Gastroesophageal sphincter (tissue), 4 donors: ENCODE results near the gene NEUROD6. TPM values are rescaled to one million over a fixed set of nuclear protein-coding genes. Genes with fewer than 3 reads are reported as not detected.
A peak's percentile ranks its signal among the peaks of the same experiment; 100 is the strongest.

Experiments used
- ATAC-seq: fragments of 150-250 bp; one replicate; pipeline ENCODE4 v1.9.1; 2016; ENCODE audit warnings: mild to moderate bottlenecking, moderate library complexity
- H3K27ac ChIP-seq, 4 donors: fragments of 200-600 bp; sonication (generic) in 3 of 4; 1 replicate in 3 of 4; 2 replicates in 1 of 4; pipeline ENCODE4 v1.5.1; 2016 to 2019
- H3K27me3 ChIP-seq: fragments of 200-600 bp; sonication (generic); one replicate; pipeline ENCODE4 v1.5.1; 2019
- H3K36me3 ChIP-seq, 2 donors: fragments of 200-600 bp; sonication (generic); one replicate each; pipeline ENCODE4 v1.5.1; 2019; ENCODE audit warnings: control low read depth in 1 of 2
- H3K4me1 ChIP-seq, 3 donors: fragments of 200-600 bp; sonication (generic); 1 replicate in 2 of 3; 2 replicates in 1 of 3; pipeline ENCODE4 v1.5.1; 2016 to 2019; ENCODE audit warnings: control low read depth in 2 of 3
- H3K4me3 ChIP-seq, 2 donors: fragments of 200-600 bp; sonication (generic); one replicate each; pipeline ENCODE4 v1.5.1; 2019; ENCODE audit warnings: mild to moderate bottlenecking in 1 of 2, moderate library complexity in 1 of 2
- H3K9me3 ChIP-seq, 3 donors: fragments of 200-600 bp; sonication (generic); one replicate each; pipeline ENCODE4 v1.5.1; 2017 to 2019; ENCODE audit warnings: control low read depth in 2 of 3
- CTCF ChIP-seq, 4 experiments: fragments of 200-600 bp in 2 of 4; fragments of 450-650 bp in 2 of 4; sonication (generic) in 1 of 4; IDR thresholded peaks; one replicate each; pipeline ENCODE4 v1.5.1; 2017 to 2019; ENCODE audit warnings: antibody characterized with exemption in 4 of 4, mild to moderate bottlenecking in 2 of 4, moderate library complexity in 2 of 4
- EP300 ChIP-seq: sonication (generic); formaldehyde crosslinking; IDR thresholded peaks from one replicate; pipeline ENCODE4 v1.6.1; 2017; ENCODE audit warnings: antibody characterized with exemption, mild to moderate bottlenecking
- POLR2A ChIP-seq, 2 donors: fragments of 450-650 bp; IDR thresholded peaks; one replicate each; pipeline ENCODE4 v1.6.1; 2017; ENCODE audit warnings: antibody characterized with exemption in 2 of 2, mild to moderate bottlenecking in 2 of 2, moderate library complexity in 1 of 2
- POLR2AphosphoS5 ChIP-seq: sonication (generic); formaldehyde crosslinking; IDR thresholded peaks from one replicate; pipeline ENCODE4 v1.6.1; 2017; ENCODE audit warnings: antibody characterized with exemption
- WGBS, 2 donors: methylation state at CpG; one replicate each; pipeline ENCODE4 v1.1.5; 2018; ENCODE audit warnings: low coverage in 1 of 2; 5-methylcytosine and 5-hydroxymethylcytosine counted together
- total RNA-seq, 4 donors: library from RNA; depleted of rRNA; stranded (reverse); fragments of >200 nt; gene quantifications; one replicate each; pipeline ENCODE4 v1.1.0, GENCODE V29; 2016

Gene NEUROD6
- total RNA-seq, 4 donors from 2014 or later: not detected

GRCh38 chr7:31341141-31341540 is 615 bp upstream of the NEUROD6 start:
- Histone ChIP-seq H3K9me3 (no peaks in the 10 kb centered on the region), H3K27me3 (peaks cover 45% of the 10 kb centered on the region), H3K27ac (no peak overlapping the region), H3K4me3 (no peak overlapping the region), H3K36me3 (no peaks in the 10 kb centered on the region), H3K4me1 (peaks cover 0 to 7% (median 0%) of the 10 kb centered on the region in 3 donors)
- TF ChIP-seq CTCF (IDR thresholded peaks at IDR 0.05) (no peak), POLR2AphosphoS5 (no peak), EP300 (no peak), POLR2A (IDR thresholded peaks at IDR 0.05) (no peak)
- no peak for ATAC-seq
- 15 to 27% methylated on average over 5 of the region's 5 CpGs for WGBS, 2 donors

GRCh38 chr7:31340051-31340450 is 475 bp downstream of the NEUROD6 start:
- Histone ChIP-seq H3K9me3 (no peaks in the 10 kb centered on the region), H3K27ac (no peak overlapping the region), H3K36me3 (no peaks in the 10 kb centered on the region), H3K4me3 (no peak overlapping the region), H3K27me3 (peaks cover 50% of the 10 kb centered on the region), H3K4me1 (peaks cover 0 to 14% (median 0%) of the 10 kb centered on the region in 3 donors)
- ATAC-seq: no peak
- 41 to 57% methylated on average over 5 of the region's 5 CpGs for WGBS, 2 donors
- TF ChIP-seq POLR2A (IDR thresholded peaks at IDR 0.05): no peak
- TF ChIP-seq CTCF (IDR thresholded peaks at IDR 0.05): no peak
- no peak for TF ChIP-seq EP300
- no peak for TF ChIP-seq POLR2AphosphoS5

- Histone ChIP-seq H3K9me3 (peaks cover 0 to 3% (median 0%) of the 10 kb centered on the region in 3 donors), H3K27me3 (peaks cover 58% of the 10 kb centered on the region), H3K4me1 (peaks cover 0 to 14% (median 0%) of the 10 kb centered on the region in 3 donors), H3K27ac (no peak overlapping the region), H3K4me3 (no peak overlapping the region), H3K36me3 (no peaks in the 10 kb centered on the region)
- ATAC-seq: no peak
- WGBS, 2 donors: 71 to 82% methylated on average over 7 to 13 of the region's 14 CpGs
- TF ChIP-seq EP300 (no peak), POLR2A (IDR thresholded peaks at IDR 0.05) (no peak), CTCF (IDR thresholded peaks at IDR 0.05) (no peak), POLR2AphosphoS5 (no peak)
Measured at GRCh38 chr7:31338706-31339105, 1.8 kb downstream of the NEUROD6 start.

GRCh38 chr7:31337002-31337565 is 3.4 kb downstream of the NEUROD6 start:
- WGBS, 2 donors: 31 to 32% methylated on average over 9 of the region's 9 CpGs
- TF ChIP-seq POLR2A (IDR thresholded peaks at IDR 0.05) (no peak), CTCF (IDR thresholded peaks at IDR 0.05) (no peak)

GRCh38 chr7:31336202-31337001 is 4.1 kb downstream of the NEUROD6 start:
- H3K27me3 ChIP-seq: peaks cover 61% of the 10 kb centered on the region
- peaks cover 0 to 14% (median 0%) of the 10 kb centered on the region in 3 donors for H3K4me1 ChIP-seq
- WGBS, 2 donors: 14 to 42% methylated on average over 1 to 2 of the region's 71 CpGs
- peaks cover 0 to 3% (median 0%) of the 10 kb centered on the region in 3 donors for H3K9me3 ChIP-seq
- H3K4me3 ChIP-seq: peak overlapping the region in 1 of 2 donors; percentile 35
- H3K36me3 ChIP-seq: no peaks in the 10 kb centered on the region
- ATAC-seq: no peak
- TF ChIP-seq POLR2AphosphoS5 (no peak), POLR2A (IDR thresholded peaks at IDR 0.05) (no peak), EP300 (no peak), CTCF (IDR thresholded peaks at IDR 0.05) (no peak)
- no peak overlapping the region for H3K27ac ChIP-seq

More at GRCh38 chr7:31337002-31337565, 3.4 kb downstream of the NEUROD6 start:
- Histone ChIP-seq H3K4me1 (peaks cover 0 to 14% (median 0%) of the 10 kb centered on the region in 3 donors), H3K36me3 (no peaks in the 10 kb centered on the region), H3K27me3 (peaks cover 62% of the 10 kb centered on the region), H3K4me3 (no peak overlapping the region), H3K9me3 (peaks cover 0 to 3% (median 0%) of the 10 kb centered on the region in 3 donors), H3K27ac (no peak overlapping the region)
- ATAC-seq: no peak
